Subcutaneous abdominal adipose tissue (tissue), 5 donors: ENCODE results near the gene STK32B.

Experiments used
- H3K27ac ChIP-seq: one replicate; pipeline ENCODE4 v1.7.0; 2013; ENCODE audit warnings: low read depth, mild to moderate bottlenecking, inconsistent platforms, low read length, moderate library complexity
- H3K27me3 ChIP-seq, 5 donors: one replicate each; pipeline ENCODE4 v1.7.0; 2013; ENCODE audit warnings: low read length in 5 of 5, inconsistent platforms in 1 of 5; ENCODE audit not compliant: control insufficient read depth in 5 of 5, insufficient read depth in 4 of 5
- H3K36me3 ChIP-seq, 5 donors: one replicate each; pipeline ENCODE4 v1.7.0; 2013; ENCODE audit warnings: low read length in 5 of 5; ENCODE audit not compliant: control insufficient read depth in 5 of 5, insufficient read depth in 5 of 5
- H3K4me1 ChIP-seq, 5 donors: one replicate each; pipeline ENCODE4 v1.7.0; 2013; ENCODE audit warnings: low read length in 5 of 5, mild to moderate bottlenecking in 3 of 5, moderate library complexity in 1 of 5; ENCODE audit not compliant: control insufficient read depth in 5 of 5, insufficient read depth in 5 of 5
- H3K4me3 ChIP-seq, 5 donors: one replicate each; pipeline ENCODE4 v1.7.0; 2013; ENCODE audit warnings: low read length in 5 of 5, low read depth in 1 of 5
- H3K9ac ChIP-seq, 5 donors: one replicate each; pipeline ENCODE4 v1.7.0; 2013; ENCODE audit warnings: low read length in 5 of 5, mild to moderate bottlenecking in 4 of 5, moderate library complexity in 3 of 5
- H3K9me3 ChIP-seq, 5 donors: one replicate each; pipeline ENCODE4 v1.7.0; 2013; ENCODE audit warnings: low read length in 5 of 5; ENCODE audit not compliant: control insufficient read depth in 5 of 5
- donor health status: healthy.
- donor health status: healthy.
- donor health status: healthy.
- donor health status: healthy.
- donor health status: healthy.

STK32B gene

DNA sequence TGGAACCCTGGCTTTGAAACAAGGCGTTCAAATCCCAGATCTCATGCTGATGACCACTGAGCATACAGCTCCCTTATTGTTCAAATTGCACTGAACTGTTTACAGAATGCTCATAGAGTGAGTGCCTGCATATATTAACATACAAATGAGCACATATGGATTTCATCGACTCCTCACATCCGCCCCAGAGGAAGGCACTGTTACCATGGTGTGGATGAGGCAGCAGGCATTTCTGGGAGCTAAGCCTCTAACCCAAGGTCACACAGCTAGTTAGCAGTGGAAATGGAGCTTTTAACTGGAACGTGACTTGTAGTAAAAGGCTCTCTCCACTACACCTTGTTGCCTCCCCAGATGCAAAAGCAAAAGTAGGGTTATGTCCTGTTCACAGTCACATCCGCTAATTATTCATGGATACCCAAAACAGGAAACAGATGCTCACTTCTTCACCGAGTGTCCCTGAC lies 289.7 kb downstream of the STK32B start:
- peaks cover 0 to 7% (median 0%) of the 10 kb centered on the region in 5 donors for H3K9me3 ChIP-seq
- H3K36me3 ChIP-seq, result no peaks in the 10 kb centered on the region
- no peak overlapping the region for H3K4me3 ChIP-seq

GRCh38 chr4:5341526-5341925 lies 290.2 kb downstream of the STK32B start:
- H3K9ac ChIP-seq, result no peak overlapping the region
- H3K4me3 ChIP-seq, result no peak overlapping the region
- no peaks in the 10 kb centered on the region for H3K4me1 ChIP-seq
- no peaks in the 10 kb centered on the region for H3K36me3 ChIP-seq
- H3K27me3 ChIP-seq, result no peaks in the 10 kb centered on the region
- peaks cover 0 to 7% (median 0%) of the 10 kb centered on the region in 5 donors for H3K9me3 ChIP-seq
- no peak overlapping the region for H3K27ac ChIP-seq

More for the DNA sequence above, 289.7 kb downstream of the STK32B start:
- Histone ChIP-seq H3K27me3 (no peaks in the 10 kb centered on the region), H3K9ac (no peak overlapping the region), H3K27ac (no peak overlapping the region), H3K4me1 (no peaks in the 10 kb centered on the region)

GRCh38 chr4:5355846-5356245 lies 304.6 kb downstream of the STK32B start:
- no peak overlapping the region for H3K9ac ChIP-seq
- H3K4me1 ChIP-seq, result no peaks in the 10 kb centered on the region

DNA sequence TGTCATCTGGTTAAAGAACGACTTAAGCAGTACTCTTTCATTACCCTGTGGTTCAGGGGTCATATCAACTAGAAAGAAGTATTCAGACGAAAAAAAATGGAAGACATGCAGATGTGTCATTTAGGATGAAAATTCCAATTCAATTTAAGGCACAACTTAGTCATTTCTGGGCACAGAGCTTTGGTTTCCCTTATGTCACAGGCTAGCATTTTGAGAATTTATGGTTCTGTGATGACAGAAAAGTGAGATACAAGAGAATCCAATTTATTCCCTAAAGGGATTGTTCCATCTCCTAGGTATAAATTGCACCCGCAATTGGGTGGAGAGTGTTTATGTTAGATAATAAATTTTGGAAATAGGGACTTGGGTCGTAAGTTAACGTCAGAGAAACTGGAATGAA lies 306.6 kb downstream of the STK32B start:
- Histone ChIP-seq H3K36me3 (no peaks in the 10 kb centered on the region), H3K9ac (no peak overlapping the region), H3K27ac (no peak overlapping the region), H3K9me3 (no peaks in the 10 kb centered on the region), H3K27me3 (no peaks in the 10 kb centered on the region), H3K4me1 (no peaks in the 10 kb centered on the region), H3K4me3 (no peak overlapping the region)

More at GRCh38 chr4:5355846-5356245, 304.6 kb downstream of the STK32B start:
- Histone ChIP-seq H3K27me3 (no peaks in the 10 kb centered on the region), H3K9me3 (peaks cover 0 to 3% (median 0%) of the 10 kb centered on the region in 5 donors), H3K36me3 (no peaks in the 10 kb centered on the region), H3K27ac (no peak overlapping the region), H3K4me3 (no peak overlapping the region)

- Histone ChIP-seq H3K27me3 (no peaks in the 10 kb centered on the region), H3K9ac (no peak overlapping the region), H3K9me3 (no peaks in the 10 kb centered on the region), H3K36me3 (no peaks in the 10 kb centered on the region), H3K4me1 (no peaks in the 10 kb centered on the region), H3K27ac (no peak overlapping the region), H3K4me3 (no peak overlapping the region)
These were observed 310.7 kb downstream of the STK32B start for GRCh38 chr4:5361968-5362367.

DNA sequence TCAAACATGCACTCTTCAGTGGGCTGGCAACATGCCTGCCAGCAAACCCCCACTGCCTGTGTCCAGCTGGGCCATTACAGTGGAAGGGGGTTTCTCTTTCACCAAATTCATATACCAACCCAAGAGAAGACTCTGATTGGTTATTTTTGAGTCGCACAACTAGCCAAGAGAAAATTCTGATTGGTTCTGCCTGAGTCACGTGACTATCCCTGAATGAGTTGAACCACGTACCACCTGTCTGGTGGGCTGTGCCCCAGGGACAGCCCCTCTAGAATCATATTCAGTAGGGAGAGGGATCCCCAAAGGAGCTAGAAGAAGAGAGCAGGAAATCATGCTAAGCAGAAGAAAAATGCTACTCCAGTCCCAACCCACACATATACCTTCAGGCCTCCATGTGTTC lies 313.1 kb downstream of the STK32B start:
- Histone ChIP-seq H3K27ac (no peak overlapping the region), H3K27me3 (no peaks in the 10 kb centered on the region), H3K9me3 (no peaks in the 10 kb centered on the region), H3K36me3 (no peaks in the 10 kb centered on the region), H3K4me1 (no peaks in the 10 kb centered on the region), H3K9ac (no peak overlapping the region), H3K4me3 (no peak overlapping the region)

GRCh38 chr4:5365071-5366008 lies 314.1 kb downstream of the STK32B start:
- H3K27me3 ChIP-seq, result no peaks in the 10 kb centered on the region
- H3K4me3 ChIP-seq, result no peak overlapping the region
- H3K27ac ChIP-seq, result no peak overlapping the region
- H3K4me1 ChIP-seq, result no peaks in the 10 kb centered on the region
- H3K9me3 ChIP-seq, result no peaks in the 10 kb centered on the region
- no peaks in the 10 kb centered on the region for H3K36me3 ChIP-seq
- no peak overlapping the region for H3K9ac ChIP-seq

DNA sequence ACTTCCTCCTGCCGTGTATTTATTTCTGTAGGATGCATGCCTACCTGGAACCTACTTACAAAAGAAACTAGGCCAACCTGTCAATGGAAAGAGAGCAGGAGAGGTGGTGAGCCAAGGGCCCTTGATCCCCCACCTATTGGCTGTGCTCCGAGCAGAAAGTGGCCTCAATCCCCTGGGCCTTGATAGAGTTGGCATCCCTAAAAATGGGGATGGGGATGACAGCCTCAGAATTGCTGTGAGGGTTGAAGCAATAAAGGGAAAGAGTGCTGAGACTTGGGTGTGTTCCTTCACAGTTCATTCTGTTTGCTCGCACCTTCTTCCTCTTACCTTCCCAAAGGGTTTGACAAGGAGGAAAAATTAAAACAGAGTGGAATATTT lies 314.7 kb downstream of the STK32B start:
- Histone ChIP-seq H3K27ac (no peak overlapping the region), H3K9ac (no peak overlapping the region), H3K27me3 (no peaks in the 10 kb centered on the region), H3K4me3 (no peak overlapping the region), H3K9me3 (no peaks in the 10 kb centered on the region), H3K4me1 (no peaks in the 10 kb centered on the region), H3K36me3 (no peaks in the 10 kb centered on the region)

- Histone ChIP-seq H3K27me3 (no peaks in the 10 kb centered on the region), H3K4me3 (no peak overlapping the region), H3K27ac (no peak overlapping the region), H3K9ac (no peak overlapping the region), H3K36me3 (no peaks in the 10 kb centered on the region), H3K4me1 (no peaks in the 10 kb centered on the region), H3K9me3 (no peaks in the 10 kb centered on the region)
These were observed 315.1 kb downstream of the STK32B start for GRCh38 chr4:5366421-5366820.

DNA sequence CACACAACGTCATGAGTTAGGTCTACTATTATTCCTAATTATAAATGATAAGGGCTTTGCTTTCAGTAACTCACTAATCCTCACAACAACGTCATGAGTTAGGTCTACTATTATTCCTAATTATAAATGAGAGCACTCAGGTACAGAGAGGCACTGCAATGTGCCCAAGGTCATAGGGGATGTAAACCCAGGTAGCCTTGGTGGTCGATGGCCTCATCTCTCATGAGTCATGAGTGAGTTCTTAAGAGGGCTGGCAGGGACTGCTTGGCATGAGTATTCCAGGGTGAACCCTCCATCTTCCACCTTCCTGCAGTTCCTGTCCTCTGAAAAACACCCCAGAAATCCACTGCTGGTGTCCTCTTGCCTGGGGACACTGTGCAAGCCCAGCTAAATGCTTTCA lies 317.1 kb downstream of the STK32B start:
- no peaks in the 10 kb centered on the region for H3K4me1 ChIP-seq
- H3K4me3 ChIP-seq, result no peak overlapping the region
- no peaks in the 10 kb centered on the region for H3K27me3 ChIP-seq
- H3K27ac ChIP-seq, result no peak overlapping the region
- no peak overlapping the region for H3K9ac ChIP-seq
- H3K9me3 ChIP-seq, result peaks cover 0 to 4% (median 3%) of the 10 kb centered on the region in 5 donors
- no peaks in the 10 kb centered on the region for H3K36me3 ChIP-seq
